ENCODE data around the gene ANTXRL. TPM values are rescaled to one million over a fixed set of nuclear protein-coding genes. Genes with fewer than 3 reads are reported as not detected.

ANTXRL gene
- polyA plus RNA-seq, 2 of the 4 experiments (the other 2 are of a cell fraction): 0.13 to 0.26 TPM

DNA sequence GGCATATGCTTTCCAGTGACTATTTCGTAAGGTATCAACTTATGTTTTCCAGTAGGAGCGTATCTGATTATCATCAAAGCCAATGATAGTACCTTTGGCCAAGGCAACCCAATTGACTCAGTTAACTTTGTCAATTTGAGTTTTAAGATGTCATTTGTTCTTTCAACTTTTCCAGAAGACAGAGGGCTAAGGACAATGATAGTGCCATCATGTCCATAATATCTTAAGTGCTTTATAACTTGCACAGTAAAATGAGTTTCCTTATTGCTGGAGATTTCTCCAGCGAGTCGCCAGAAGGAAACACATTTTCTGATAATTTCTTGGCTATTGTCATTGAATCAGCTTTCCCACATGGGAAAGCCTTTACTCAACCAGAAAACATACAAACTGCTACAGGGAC, 35.0 kb downstream of the ANTXRL start:
- no peak for DNase-seq (ENCODE audit: low read depth in 1 of 2, low spot score in 1 of 2)
- CTCF ChIA-PET: interaction anchor here (1.3 kb wide), 1 partner anchor 93 kb away, joined by 8 read pairs; no protein-coding TSS in a partner anchor
- Histone ChIP-seq H3K27ac (no peak overlapping the region), H3K4me2 (no peak overlapping the region), H3K9me3 (no peaks in the 10 kb centered on the region), H3K4me3 (no peak overlapping the region), H3K4me1 (peaks cover 16% of the 10 kb centered on the region)
- WGBS (ENCODE audit: missing lambda C conversion rate): 92% methylated on average over 4 of the region's 4 CpGs
- ATAC-seq: no peak
- TF ChIP-seq RFX5 (IDR thresholded peaks at IDR 0.05) (no peak), PHF8 (IDR thresholded peaks at IDR 0.05; ENCODE audit: borderline replicate concordance, low read depth) (no peak), KDM1A (IDR thresholded peaks at IDR 0.05; ENCODE audit: low read depth) (no peak), ESRRA (IDR thresholded peaks at IDR 0.05; ENCODE audit: borderline replicate concordance, low read length) (no peak), BHLHE40 (IDR thresholded peaks at IDR 0.05; ENCODE audit: low read depth, low read length) (no peak), MAFK (IDR thresholded peaks at IDR 0.05; ENCODE audit: partially characterized antibody) (no peak), HEYL (CRISPR knock-in tag; IDR thresholded peaks at IDR 0.05) (no peak), ZC3H11A (IDR thresholded peaks at IDR 0.05) (no peak), CEBPB (IDR thresholded peaks at IDR 0.05) (no peak), MAZ (IDR thresholded peaks at IDR 0.05; ENCODE audit: borderline replicate concordance, low read depth, low read length) (no peak), NR3C1 (IDR thresholded peaks at IDR 0.05) (no peak), CBX2 (IDR thresholded peaks at IDR 0.05; ENCODE audit: borderline replicate concordance, low read depth) (no peak), TFCP2L1 (CRISPR knock-in tag; IDR thresholded peaks at IDR 0.05) (no peak), FOXS1 (CRISPR knock-in tag; IDR thresholded peaks at IDR 0.05) (no peak), NFE2L2 (conservative IDR thresholded peaks at IDR 0.05; ENCODE audit: low read length) (no peak), CTCF (IDR thresholded peaks at IDR 0.05) (no peak), ZNF302 (CRISPR knock-in tag; IDR thresholded peaks at IDR 0.05) (no peak)
- POLR2A ChIA-PET: no interaction called here
- no peak for FAIRE-seq

DNA sequence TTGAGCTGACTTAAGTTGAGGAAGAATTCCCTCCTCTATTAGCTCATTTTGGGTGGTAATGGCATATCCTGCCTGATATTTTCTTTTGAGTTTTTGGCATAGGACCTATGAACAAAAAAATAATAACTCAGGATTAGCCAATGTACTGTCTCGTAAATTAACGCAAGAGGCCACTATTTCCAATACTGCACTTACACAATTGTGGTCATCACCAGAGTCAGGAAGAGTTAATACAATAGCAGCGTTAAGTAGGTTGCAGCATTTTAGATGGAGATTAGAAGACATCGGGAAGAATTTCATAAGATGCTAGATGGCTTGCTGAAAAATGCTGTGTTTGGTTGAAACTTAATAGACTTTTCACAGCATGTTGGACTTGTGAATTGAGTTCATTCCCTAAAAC, 36.4 kb downstream of the ANTXRL start:
- POLR2A ChIA-PET: no interaction called here
- DNase-seq (ENCODE audit: low read depth in 1 of 2, low spot score in 1 of 2) (no peak), ATAC-seq (no peak), FAIRE-seq (no peak)
- no peak for TF ChIP-seq JUN (IDR thresholded peaks at IDR 0.05)
- TF ChIP-seq FOSB (CRISPR knock-in tag; IDR thresholded peaks at IDR 0.05): no peak
- TF ChIP-seq KDM1A (IDR thresholded peaks at IDR 0.05; ENCODE audit: low read depth): no peak
- no peak for TF ChIP-seq KDM5A (IDR thresholded peaks at IDR 0.05)
- TF ChIP-seq CBX2 (IDR thresholded peaks at IDR 0.05; ENCODE audit: borderline replicate concordance, low read depth): no peak
- TF ChIP-seq HOXA7 (CRISPR knock-in tag; IDR thresholded peaks at IDR 0.05): no peak
- no peak for TF ChIP-seq FOXS1 (CRISPR knock-in tag; IDR thresholded peaks at IDR 0.05)
- TF ChIP-seq NPAS2 (CRISPR knock-in tag; IDR thresholded peaks at IDR 0.05; ENCODE audit: borderline replicate concordance): no peak
- no peak for TF ChIP-seq HOXB5 (CRISPR knock-in tag; IDR thresholded peaks at IDR 0.05)
- no peak for TF ChIP-seq FOSL2 (IDR thresholded peaks at IDR 0.05)
- TF ChIP-seq FOSL2 (CRISPR knock-in tag; IDR thresholded peaks at IDR 0.05): no peak
- TF ChIP-seq BHLHE40 (IDR thresholded peaks at IDR 0.05; ENCODE audit: low read depth, low read length): no peak
- no peak for TF ChIP-seq EHF (CRISPR knock-in tag; IDR thresholded peaks at IDR 0.05)
- TF ChIP-seq CTCF (IDR thresholded peaks at IDR 0.05): no peak
- no peak for TF ChIP-seq HDAC2 (IDR thresholded peaks at IDR 0.05)
- no peak for TF ChIP-seq EP300 (IDR thresholded peaks at IDR 0.05)
- TF ChIP-seq TP53 (CRISPR knock-in tag; IDR thresholded peaks at IDR 0.05): no peak
- TF ChIP-seq EHMT2 (IDR thresholded peaks at IDR 0.05; ENCODE audit: low read depth): no peak
- TF ChIP-seq RCOR1 (IDR thresholded peaks at IDR 0.05; ENCODE audit: low read depth, low read length): no peak
- TF ChIP-seq, protein P1, sequence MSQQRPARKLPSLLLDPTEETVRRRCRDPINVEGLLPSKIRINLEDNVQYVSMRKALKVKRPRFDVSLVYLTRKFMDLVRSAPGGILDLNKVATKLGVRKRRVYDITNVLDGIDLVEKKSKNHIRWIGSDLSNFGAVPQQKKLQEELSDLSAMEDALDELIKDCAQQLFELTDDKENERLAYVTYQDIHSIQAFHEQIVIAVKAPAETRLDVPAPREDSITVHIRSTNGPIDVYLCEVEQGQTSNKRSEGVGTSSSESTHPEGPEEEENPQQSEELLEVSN (IDR thresholded peaks at IDR 0.05; ENCODE audit: borderline replicate concordance, low read depth): no peak
- TF ChIP-seq MAFK (IDR thresholded peaks at IDR 0.05; ENCODE audit: partially characterized antibody): no peak
- Histone ChIP-seq H3K4me1 (peaks cover 16% of the 10 kb centered on the region), H3K9me3 (no peaks in the 10 kb centered on the region), H3K4me3 (no peak overlapping the region), H3K4me2 (no peak overlapping the region), H3K27ac (no peak overlapping the region)
- CTCF ChIA-PET: interaction anchor here (1.3 kb wide), 1 partner anchor 94 kb away, joined by 8 read pairs; no protein-coding TSS in a partner anchor
- 91% methylated on average over 4 of the region's 4 CpGs for WGBS (ENCODE audit: missing lambda C conversion rate)
